Suprapubic skin (tissue), 3 donors: ENCODE measurements around the gene KLHL29.

Experiments used
- CTCF ChIP-seq, 2 donors: fragments of 200-600 bp in 1 of 2; fragments of 450-650 bp in 1 of 2; sonication (generic) in 1 of 2; IDR thresholded peaks; one replicate each; pipeline ENCODE4 v1.5.1; 2016 to 2019; ENCODE audit warnings: antibody characterized with exemption in 2 of 2, mild to moderate bottlenecking in 1 of 2, moderate library complexity in 1 of 2
- POLR2AphosphoS5 ChIP-seq, 3 donors: sonication (generic); formaldehyde crosslinking; IDR thresholded peaks; one replicate each; pipeline ENCODE4 v1.6.1; 2017; ENCODE audit warnings: antibody characterized with exemption in 3 of 3

DNA sequence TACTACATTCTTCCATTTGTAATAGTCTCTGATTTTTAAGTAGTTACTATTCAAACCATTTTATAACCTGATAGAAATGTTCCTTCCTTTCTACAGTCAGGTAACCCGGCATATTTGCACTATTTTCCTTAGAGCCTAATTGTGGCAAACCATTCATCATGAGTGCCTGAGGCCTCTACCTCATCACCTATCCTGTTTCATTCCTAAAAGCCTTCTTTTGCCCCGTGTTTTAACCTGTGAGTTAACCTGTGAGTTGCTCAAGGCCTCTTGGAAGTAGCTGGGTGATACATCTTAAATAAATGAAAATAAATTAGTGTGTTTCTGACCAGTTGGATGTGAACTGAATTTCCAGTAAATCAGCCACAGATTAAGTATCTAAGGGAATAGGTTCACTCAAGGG is 6.5 kb upstream of the KLHL29 start:
- TF ChIP-seq CTCF (IDR thresholded peaks at IDR 0.05) (no peak), POLR2AphosphoS5 (IDR thresholded peaks at IDR 0.05) (no peak)
